ENCODE data around the gene HPDL.

Gene HPDL

DNA sequence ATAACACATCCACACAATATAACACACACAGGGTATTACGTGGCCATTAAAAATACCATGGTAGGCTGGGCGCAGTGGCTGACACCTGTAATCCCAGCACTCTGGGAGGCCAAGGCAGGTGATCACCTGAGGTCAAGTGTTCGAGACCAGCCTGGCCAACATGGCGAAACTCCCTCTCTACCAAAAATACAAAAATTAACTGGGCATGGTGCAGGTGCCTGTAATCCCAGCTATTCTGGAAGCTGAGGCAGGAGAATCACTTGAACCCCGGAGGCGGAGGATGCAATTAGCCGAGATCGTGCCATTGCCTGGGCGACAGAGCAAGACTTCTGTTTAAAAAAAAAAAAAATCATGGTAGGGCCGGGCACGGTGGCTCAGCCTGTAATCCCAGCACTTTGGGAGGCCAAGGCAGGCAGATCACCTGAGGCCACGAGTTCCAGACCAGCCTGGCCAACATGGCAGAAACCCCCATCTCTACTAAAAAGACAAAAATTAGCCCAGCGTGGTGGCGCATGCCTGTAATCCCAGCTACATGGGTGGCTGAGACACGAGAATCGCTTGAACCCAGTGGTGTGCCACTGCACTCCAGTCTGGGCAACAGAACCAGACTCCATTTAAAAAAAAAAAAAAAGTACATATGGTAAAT is 24.1 kb upstream of the HPDL start:
- TF ChIP-seq POU2F2 (IDR thresholded peaks at IDR 0.05; ENCODE audit: low read depth, low read length) (no peak), POLR2A (IDR thresholded peaks at IDR 0.05; ENCODE audit: low read depth, low read length) (no peak), PAX5 (IDR thresholded peaks at IDR 0.05; ENCODE audit: insufficient read depth, low read length, severe bottlenecking) (no peak), POLR2AphosphoS5 (IDR thresholded peaks at IDR 0.05; ENCODE audit: low read depth, low read length) (no peak), SPI1 (IDR thresholded peaks at IDR 0.05; ENCODE audit: low read depth, low read length) (no peak), TAF1 (IDR thresholded peaks at IDR 0.05; ENCODE audit: low read depth, low read length) (no peak)
- no peak for DNase-seq (ENCODE audit: insufficient read length, low spot score)
- no peak for FAIRE-seq

DNA sequence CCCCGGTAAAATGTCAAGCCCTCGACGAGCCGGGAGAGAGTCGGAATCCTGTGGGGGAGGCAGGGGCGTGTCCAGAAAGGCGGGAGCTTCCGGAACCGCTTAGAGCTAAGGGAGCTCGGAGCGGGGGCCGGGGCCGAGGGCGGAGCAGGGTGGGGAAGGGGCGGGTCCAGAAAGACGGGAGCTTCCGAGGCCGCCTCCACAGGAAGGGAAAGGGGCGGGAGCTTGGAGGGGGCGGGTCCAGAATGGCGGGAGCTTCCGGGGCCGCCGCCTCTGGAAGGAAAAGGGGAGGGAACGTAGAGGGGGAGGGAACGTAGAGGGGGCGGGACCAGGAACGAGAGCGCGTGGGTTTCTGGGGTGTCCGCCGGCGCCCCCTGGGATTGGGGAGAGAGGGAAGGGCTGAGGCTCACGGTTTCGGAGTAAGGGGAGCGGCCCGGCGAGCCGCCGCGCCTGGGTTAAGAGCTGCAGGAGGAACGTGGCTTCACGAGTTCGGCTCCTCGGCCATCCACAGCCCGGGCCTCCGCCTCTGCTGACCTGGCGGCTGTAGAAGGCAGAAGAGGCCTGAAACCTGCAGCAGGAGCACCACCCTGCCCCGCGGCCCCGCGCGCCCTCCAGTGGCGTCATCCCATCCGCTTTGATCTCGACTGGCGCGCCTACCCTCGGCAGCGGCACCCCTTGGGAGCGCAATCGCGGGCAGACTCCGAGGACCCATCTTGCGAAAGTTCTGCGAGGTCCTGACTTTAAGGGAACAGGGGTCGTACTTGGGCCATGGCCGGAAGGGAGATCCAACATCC is 23.0 kb upstream of the HPDL start:
- peak; percentile 80 for FAIRE-seq
- peak; percentile 83 for DNase-seq (ENCODE audit: insufficient read length, low spot score)
- TF ChIP-seq PAX5 (IDR thresholded peaks at IDR 0.05; ENCODE audit: insufficient read depth, low read length, severe bottlenecking), result no peak
- TF ChIP-seq POU2F2 (IDR thresholded peaks at IDR 0.05; ENCODE audit: low read depth, low read length), result peak; percentile 55
- peak; percentile 84 for TF ChIP-seq POLR2AphosphoS5 (IDR thresholded peaks at IDR 0.05; ENCODE audit: low read depth, low read length)
- peak; percentile 85 for TF ChIP-seq POLR2A (IDR thresholded peaks at IDR 0.05; ENCODE audit: low read depth, low read length)
- TF ChIP-seq TAF1 (IDR thresholded peaks at IDR 0.05; ENCODE audit: low read depth, low read length), result peak; percentile 80; the same call in 1 of the 2 replicates

DNA sequence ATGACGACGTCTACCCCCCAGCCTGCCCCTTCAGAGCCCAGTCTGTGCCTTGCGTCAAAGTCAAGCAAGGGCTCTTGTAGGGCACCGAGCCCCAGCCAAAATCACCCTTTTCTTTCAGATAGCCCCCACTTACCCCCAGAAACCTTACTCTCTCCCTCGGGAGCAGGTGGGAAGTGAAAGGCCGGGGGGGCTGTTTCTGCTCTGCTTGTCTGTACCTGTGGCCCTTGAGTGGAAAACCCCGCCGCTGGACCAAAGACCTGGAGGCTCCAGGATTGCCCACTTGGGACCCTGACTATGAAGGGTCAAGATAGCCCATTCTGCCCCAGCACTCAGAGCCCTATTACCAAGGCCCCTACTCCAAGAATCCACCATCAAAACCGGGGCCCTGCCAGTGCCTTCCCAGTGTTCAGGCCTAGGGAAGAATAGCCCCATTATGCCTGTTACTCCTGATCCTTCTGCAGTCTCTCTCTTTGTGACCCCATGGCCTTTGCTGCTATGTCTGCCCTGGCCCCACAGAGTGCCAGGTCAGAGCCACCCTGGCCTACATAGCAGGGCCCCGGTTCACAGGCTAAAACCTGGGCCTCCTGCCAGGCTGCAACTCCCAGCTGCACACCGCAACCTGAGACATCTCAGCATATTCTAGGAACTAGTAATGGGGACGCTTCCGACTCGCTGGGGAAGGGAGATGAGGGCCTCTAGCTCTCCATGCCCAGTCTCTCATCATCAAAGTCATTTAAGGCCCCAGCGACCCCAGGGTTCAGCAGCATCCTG is 22.2 kb upstream of the HPDL start:
- FAIRE-seq (peak; percentile 23), DNase-seq (ENCODE audit: insufficient read length, low spot score) (no peak)
- TF ChIP-seq POLR2AphosphoS5 (IDR thresholded peaks at IDR 0.05; ENCODE audit: low read depth, low read length) (no peak), SPI1 (IDR thresholded peaks at IDR 0.05; ENCODE audit: low read depth, low read length) (0 out of 2 replicates have a peak, but pooled peaks have one; percentile 6), TAF1 (IDR thresholded peaks at IDR 0.05; ENCODE audit: low read depth, low read length) (0 out of 2 replicates have a peak, but pooled peaks have one; percentile 6), POU2F2 (IDR thresholded peaks at IDR 0.05; ENCODE audit: low read depth, low read length) (no peak), PAX5 (IDR thresholded peaks at IDR 0.05; ENCODE audit: insufficient read depth, low read length, severe bottlenecking) (no peak), POLR2A (IDR thresholded peaks at IDR 0.05; ENCODE audit: low read depth, low read length) (no peak)

DNA sequence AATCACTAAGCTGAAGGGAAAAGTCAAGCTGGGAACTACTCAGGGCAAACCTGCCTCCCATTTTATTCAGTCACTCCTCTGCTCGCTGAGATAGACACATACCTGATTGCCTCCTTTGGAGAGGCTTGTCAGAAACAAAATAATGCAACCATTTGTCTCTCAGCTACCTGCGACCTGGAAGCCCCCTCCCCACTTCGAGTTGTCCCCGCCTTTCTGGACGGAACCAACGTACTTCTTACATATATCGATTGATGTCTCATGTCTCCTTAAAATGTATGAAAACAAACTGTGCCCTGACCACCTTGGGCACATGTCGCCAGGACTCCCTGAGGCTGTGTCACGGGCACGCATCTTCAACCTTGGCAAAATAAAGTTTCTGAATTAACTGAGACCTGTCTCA is 21.5 kb upstream of the HPDL start:
- TF ChIP-seq TAF1 (IDR thresholded peaks at IDR 0.05; ENCODE audit: low read depth, low read length), result 0 out of 2 replicates have a peak, but pooled peaks have one; percentile 4
- no peak for TF ChIP-seq POLR2AphosphoS5 (IDR thresholded peaks at IDR 0.05; ENCODE audit: low read depth, low read length)
- FAIRE-seq (peak; percentile 51), DNase-seq (ENCODE audit: insufficient read length, low spot score) (no peak)

GRCh38 chr1:45306319-45306718 is 20.4 kb upstream of the HPDL start:
- DNase-seq (ENCODE audit: insufficient read length, low spot score), result no peak
- FAIRE-seq, result peak; percentile 28
- TF ChIP-seq PAX5 (IDR thresholded peaks at IDR 0.05; ENCODE audit: insufficient read depth, low read length, severe bottlenecking), result no peak
- TF ChIP-seq TAF1 (IDR thresholded peaks at IDR 0.05; ENCODE audit: low read depth, low read length), result 0 out of 2 replicates have a peak, but pooled peaks have one; percentile 57
- TF ChIP-seq POU2F2 (IDR thresholded peaks at IDR 0.05; ENCODE audit: low read depth, low read length), result no peak
- TF ChIP-seq POLR2A (IDR thresholded peaks at IDR 0.05; ENCODE audit: low read depth, low read length), result no peak
- peak; percentile 72 for TF ChIP-seq SPI1 (IDR thresholded peaks at IDR 0.05; ENCODE audit: low read depth, low read length)
- TF ChIP-seq POLR2AphosphoS5 (IDR thresholded peaks at IDR 0.05; ENCODE audit: low read depth, low read length), result no peak

- TF ChIP-seq SPI1 (IDR thresholded peaks at IDR 0.05; ENCODE audit: low read depth, low read length), result no peak
- FAIRE-seq (no peak), DNase-seq (ENCODE audit: insufficient read length, low spot score) (no peak)
Measured at GRCh38 chr1:45306905-45307304, 19.8 kb upstream of the HPDL start.

DNA sequence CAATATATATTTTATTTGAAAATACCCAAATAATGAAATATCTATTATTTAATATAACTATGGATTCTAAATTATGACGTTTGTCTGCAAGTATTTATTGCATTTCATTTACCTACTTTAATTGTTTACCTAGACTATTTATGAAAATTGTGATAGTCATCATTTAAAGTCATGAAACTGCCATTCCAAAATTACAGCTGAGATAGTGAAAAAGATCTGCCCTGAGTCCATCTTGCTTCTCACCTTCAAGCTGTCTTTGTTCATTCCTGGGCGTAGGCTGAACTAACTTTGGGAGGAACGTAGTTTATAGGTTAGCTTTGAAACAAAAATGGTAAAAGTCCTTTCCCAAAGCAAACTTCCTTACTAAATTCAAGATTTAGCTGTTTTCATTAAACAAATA is 12.4 kb upstream of the HPDL start:
- DNase-seq (ENCODE audit: insufficient read length, low spot score) (no peak), FAIRE-seq (no peak)
- no peak for TF ChIP-seq POLR2A (IDR thresholded peaks at IDR 0.05; ENCODE audit: low read depth, low read length)
- TF ChIP-seq PAX5 (IDR thresholded peaks at IDR 0.05; ENCODE audit: insufficient read depth, low read length, severe bottlenecking), result no peak
- no peak for TF ChIP-seq TAF1 (IDR thresholded peaks at IDR 0.05; ENCODE audit: low read depth, low read length)
- TF ChIP-seq SPI1 (IDR thresholded peaks at IDR 0.05; ENCODE audit: low read depth, low read length), result no peak
- TF ChIP-seq POLR2AphosphoS5 (IDR thresholded peaks at IDR 0.05; ENCODE audit: low read depth, low read length), result no peak
- no peak for TF ChIP-seq POU2F2 (IDR thresholded peaks at IDR 0.05; ENCODE audit: low read depth, low read length)

DNA sequence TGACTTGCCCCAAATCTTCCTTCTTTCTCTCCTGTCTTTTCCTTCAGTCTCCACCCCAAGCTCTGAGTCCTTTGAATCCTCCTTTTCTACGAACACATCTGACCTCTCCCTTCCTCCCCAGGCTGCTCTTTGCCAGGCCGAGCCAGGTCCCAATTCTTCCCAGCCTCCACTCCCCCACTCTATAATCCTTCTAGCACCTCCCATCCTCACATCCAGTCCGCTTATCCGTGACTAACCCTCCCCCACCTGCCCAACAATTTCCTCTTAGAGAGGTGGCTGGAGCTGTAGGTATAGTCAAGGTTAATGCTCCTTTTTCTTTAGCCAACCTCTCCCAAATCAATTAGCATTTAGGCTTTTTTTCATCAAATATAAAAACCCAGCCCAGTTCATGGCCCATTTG is 9.5 kb upstream of the HPDL start:
- DNase-seq (ENCODE audit: insufficient read length, low spot score) (no peak), FAIRE-seq (no peak)
- TF ChIP-seq TAF1 (IDR thresholded peaks at IDR 0.05; ENCODE audit: low read depth, low read length) (no peak), POLR2A (IDR thresholded peaks at IDR 0.05; ENCODE audit: low read depth, low read length) (no peak), POU2F2 (IDR thresholded peaks at IDR 0.05; ENCODE audit: low read depth, low read length) (no peak), POLR2AphosphoS5 (IDR thresholded peaks at IDR 0.05; ENCODE audit: low read depth, low read length) (no peak), PAX5 (IDR thresholded peaks at IDR 0.05; ENCODE audit: insufficient read depth, low read length, severe bottlenecking) (no peak), SPI1 (IDR thresholded peaks at IDR 0.05; ENCODE audit: low read depth, low read length) (no peak)

- TF ChIP-seq SPI1 (IDR thresholded peaks at IDR 0.05; ENCODE audit: low read depth, low read length) (no peak), POLR2A (IDR thresholded peaks at IDR 0.05; ENCODE audit: low read depth, low read length) (no peak), POU2F2 (IDR thresholded peaks at IDR 0.05; ENCODE audit: low read depth, low read length) (no peak), TAF1 (IDR thresholded peaks at IDR 0.05; ENCODE audit: low read depth, low read length) (no peak), PAX5 (IDR thresholded peaks at IDR 0.05; ENCODE audit: insufficient read depth, low read length, severe bottlenecking) (no peak), POLR2AphosphoS5 (IDR thresholded peaks at IDR 0.05; ENCODE audit: low read depth, low read length) (no peak)
- DNase-seq (ENCODE audit: insufficient read length, low spot score) (no peak), FAIRE-seq (no peak)
Measured at GRCh38 chr1:45319761-45320160, 6.9 kb upstream of the HPDL start.
